Measurements from ENCODE around the gene LRRN2.

The LRRN2 gene

DNA sequence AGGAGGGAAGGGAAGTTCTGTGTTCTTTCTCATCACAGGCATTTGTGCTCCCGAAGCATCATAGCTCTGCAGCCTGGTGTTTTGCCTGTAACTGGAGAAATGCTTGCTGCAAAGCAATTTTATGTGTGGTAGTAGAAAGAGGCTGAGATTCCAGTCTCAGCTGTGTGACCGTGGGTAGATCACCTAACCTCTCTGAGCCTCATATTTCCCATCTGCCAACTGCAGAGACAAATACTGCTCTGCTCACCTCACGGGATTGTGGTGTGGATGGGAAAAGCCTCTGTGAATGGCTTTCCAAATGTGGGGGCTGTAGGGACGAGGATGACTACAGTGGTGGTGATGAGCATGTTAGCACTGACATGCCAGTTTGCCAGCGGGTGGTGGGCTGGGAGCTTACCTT lies 85.3 kb downstream of the LRRN2 start:
- no peak for DNase-seq (ENCODE audit: low spot score)

DNA sequence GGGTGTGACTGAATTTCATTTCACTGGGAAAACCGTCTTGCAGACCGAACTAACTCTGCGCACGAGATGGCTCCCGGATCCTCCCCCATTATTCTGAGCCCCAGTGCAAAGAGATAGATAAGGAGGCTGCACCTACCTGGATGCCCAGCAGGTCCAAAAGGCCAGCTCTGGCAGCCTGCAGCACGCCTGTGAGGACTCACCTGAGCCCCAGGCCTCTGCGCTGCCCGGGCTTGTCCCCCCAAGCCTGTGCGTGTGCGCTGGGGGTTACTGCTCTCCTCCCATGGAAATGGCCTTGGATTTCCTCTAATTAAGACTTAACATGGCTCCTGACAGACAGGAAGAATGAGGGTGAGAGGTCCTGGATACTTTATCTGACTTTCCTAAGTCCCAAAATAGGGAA lies 85.9 kb downstream of the LRRN2 start:
- no peak for DNase-seq (ENCODE audit: low spot score)

DNA sequence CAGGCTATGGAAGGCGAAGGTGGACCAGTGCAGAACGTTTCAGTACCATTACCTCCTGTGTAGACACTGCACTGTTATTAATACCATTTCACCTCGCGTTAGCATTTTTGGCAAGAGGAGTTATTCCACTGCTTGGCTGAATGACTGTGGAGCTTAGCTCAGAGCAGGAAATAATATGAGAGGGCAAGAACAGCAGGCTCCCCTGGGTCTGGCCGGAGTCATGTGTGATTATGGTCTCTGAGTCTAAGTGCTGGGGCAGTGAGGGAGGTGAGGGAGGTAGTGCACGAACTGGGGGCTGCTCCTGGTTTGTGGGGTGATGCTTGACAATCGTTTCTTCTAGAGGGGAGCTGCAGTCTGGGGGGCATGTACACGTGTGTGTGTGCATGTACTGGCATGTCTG lies 86.4 kb downstream of the LRRN2 start:
- DNase-seq (ENCODE audit: low spot score), result no peak

DNA sequence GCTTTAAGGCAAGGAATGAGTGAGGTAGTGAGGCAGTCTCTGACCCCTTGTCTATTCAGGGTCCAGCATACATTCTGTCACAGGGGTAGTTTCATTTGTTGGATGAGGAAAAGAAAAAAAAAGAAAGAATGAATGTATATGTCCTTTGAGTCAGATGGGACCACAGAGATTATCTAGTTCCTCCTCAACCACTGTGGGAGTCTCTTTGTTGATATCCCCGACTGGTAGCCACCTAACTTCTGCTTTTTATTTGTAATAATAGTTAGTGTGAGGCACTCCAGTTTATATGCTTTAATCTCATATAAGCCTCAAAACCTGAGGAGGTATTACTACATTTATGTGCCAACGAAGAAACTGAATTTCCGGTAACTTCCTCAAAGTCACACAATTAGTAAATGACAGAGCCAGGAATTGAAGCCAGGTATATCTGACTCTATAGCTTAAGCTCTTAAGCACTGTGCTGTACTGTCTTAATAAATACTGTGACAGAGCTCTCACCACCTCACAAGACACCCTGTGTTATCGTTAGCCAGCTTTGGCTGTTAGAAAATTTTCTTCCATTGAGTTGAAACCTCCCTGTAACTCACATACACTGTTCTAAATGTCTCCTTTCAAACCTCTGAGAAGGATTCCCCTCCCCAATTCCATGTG lies 87.1 kb downstream of the LRRN2 start:
- DNase-seq (ENCODE audit: low spot score), result no peak

DNA sequence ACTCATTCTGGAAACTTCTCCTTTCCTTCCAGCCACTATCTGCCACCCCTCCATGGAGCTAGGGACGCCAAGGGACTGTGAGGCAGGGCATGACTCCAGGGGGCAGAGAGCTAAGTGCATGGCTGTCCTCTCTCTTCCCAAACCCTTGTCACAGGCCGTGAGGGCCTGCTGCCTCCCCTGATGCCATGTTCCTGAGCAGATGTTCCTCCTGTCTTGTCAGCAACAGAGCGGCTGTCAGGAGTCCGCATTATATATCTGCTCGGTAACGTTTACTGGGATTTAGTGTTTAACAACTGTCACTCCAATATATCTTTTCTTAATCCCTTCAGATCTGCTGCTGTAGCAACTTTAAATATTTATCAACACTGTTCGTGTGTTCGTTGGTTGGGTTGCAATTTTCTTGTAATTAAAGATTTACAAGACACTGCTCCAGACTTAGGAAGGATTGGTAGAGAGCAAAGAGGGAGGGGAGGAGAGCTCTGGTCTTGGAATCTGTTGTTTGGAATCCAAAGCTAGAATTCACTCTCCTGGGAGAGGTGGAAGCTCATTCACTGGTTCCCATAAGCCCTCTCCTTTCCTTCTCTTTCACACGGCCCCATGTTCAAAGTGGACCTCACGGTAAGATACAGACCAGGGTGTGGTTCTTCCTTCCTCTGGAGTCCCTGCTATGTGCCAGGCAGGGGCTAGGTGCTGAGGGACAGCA lies 93.1 kb downstream of the LRRN2 start:
- no peak for DNase-seq (ENCODE audit: low spot score)

DNA sequence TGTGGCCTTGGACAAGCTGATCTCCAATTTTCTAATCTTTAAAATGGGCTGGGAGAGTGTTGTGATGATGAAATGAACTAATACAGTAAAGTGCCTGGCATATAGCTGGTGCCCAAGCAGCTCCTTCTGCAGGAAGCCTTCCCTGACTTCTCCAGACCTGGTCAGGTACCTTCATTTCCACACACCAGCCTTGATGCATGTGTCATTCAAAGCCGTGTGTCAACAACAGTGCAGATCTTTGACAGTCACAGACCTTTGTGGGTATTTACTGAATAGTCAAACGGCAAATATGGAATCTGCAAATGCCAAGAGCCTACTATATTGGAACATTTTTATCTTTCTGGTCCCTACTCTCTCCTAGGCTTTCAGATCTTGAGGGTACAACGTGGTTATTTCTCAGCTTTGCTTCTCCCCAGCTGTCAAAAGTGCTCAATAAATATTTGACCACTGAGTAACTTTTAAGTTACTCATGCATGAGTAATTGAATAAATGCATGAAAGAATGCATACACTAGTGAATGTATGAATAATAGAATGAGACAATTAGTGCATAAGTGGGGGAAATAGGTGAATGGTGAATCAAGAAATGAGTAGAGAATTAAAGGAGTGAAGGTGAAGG lies 94.0 kb downstream of the LRRN2 start:
- DNase-seq (ENCODE audit: low spot score), result no peak

DNA sequence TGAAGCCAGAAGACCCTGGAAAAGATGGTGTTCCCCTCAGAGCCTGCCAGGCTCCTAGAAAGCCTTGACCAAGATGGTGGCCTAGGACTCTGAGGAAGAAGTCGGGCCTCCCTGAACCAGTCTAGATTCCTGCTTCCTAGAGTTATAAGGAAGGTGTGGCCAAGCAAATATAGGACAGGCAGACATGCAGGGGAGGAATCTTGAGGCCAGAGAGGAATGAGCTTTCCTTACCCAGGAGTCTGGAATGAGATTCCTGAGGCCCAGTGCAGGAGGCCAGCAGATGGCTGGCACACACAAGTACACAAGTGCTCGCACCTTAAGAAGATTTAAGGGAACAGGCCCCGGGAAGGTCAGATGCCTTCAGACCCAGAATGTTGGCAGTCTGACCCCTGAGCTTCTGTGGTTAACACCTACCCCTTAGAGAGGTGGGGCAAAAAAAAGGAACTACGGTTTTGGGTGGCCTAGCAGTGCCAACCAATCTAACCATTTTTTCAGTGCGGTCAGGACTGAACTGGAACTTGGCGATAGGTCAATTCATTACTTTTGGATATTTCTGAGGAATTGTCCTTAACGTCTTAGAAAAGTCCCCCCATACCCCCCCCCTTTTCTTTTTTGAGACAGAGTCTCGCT lies 96.0 kb downstream of the LRRN2 start:
- DNase-seq (ENCODE audit: low spot score), result no peak

DNA sequence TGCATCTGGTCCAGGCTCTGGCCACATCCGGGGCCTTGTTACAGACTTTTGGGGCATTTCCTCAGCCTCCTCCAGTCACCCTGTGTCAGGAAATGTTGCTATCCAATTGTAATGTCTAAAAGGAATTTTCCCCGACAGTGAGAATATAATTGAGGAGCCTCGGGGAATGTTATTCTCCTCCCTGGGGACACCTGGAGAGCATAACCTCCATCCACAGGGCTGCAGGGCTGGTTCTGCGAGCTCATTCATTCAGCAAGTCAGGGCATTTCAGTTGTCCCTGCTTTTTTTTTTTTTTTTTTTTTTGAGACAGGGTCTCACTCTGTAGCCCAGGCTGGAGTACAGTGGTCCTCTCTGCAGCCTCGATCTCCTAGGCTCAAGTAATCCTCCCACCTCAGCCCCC lies 96.7 kb downstream of the LRRN2 start:
- no peak for DNase-seq (ENCODE audit: low spot score)

DNA sequence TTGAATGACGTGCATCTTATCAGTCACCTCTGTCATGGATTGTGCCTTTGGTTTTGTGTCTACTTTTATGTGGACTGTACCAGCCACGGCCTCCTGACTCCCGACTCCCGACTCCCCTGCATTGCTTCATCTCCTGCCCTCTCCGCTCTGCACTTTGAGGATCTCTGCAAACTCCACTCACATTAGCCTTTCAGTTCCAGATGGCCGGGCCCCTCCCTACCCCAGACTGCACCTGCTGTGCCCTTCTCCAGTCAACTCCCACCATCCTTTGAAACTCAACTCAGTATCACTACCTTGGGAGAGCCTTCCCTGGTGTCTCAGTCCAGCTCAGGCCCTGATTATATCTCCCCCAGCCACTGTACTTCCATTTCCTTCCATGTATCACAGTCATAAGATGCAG lies 97.9 kb downstream of the LRRN2 start:
- no peak for DNase-seq (ENCODE audit: low spot score)

DNA sequence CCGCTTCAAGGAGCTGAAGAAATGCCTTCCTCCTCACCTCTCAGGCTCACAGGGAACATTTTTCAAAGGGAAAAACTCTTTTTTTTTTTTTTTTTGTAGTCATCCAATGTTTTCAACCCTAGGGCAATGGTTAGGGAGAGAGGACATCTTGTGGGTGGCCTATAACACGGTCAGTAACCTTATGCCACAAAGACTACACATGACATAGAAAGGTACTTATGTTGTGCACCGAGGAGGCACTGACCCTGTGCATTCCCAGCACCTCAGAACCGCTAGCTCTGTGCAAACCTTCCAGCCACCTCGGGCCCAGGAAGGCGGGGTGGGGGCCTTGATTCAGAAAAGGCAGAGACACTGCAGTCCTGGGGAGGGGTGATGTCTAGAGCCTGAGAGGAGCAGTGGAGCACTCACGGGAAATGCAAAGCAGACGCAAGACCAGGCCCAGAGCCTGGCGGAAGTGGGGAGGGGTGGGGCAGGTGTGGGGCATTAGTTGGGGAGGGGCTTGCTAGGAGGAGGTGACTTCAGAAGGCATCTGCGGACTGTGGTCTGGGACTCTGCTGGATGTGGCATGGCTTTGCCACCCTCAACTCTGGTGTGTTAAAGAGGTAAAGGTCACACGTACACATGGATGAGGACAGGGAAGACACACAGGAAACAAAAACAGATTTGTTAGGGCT lies 100.7 kb downstream of the LRRN2 start:
- peak; percentile 35 for DNase-seq (ENCODE audit: low spot score)

DNA sequence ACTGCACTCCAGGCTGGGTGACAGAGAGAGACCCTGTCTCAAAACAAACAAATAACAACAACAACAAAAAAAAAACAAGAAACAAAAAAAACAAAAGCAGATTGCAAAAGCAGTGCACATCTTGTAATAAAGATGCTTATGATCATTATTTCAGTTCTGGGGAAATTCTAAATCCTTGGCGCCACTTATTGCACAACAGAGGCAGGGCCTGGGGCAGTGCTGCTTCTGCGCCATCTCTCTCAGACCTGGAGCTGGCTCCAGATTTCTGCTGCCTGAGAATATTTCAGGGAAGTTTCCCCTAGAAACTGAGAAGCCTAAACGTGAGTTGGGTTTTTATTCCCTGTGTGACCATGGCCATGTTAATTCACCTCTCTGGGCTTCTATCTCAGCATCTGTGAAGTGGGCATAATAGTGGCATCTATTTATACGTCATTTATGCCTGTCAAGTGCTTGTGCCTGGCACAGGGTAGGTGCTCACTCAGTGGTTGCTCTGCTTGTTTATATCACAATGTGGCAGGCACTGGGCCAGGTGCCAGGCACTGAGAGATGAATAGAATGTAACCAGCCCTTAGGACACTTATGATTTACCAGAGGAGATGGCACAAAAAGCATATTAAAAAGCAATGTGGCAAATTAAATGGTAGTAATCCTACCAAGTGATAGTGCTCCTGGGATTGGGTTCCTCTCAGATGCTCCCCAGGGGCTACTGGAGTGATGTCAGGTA lies 101.5 kb downstream of the LRRN2 start:
- DNase-seq (ENCODE audit: low spot score), result no peak

DNA sequence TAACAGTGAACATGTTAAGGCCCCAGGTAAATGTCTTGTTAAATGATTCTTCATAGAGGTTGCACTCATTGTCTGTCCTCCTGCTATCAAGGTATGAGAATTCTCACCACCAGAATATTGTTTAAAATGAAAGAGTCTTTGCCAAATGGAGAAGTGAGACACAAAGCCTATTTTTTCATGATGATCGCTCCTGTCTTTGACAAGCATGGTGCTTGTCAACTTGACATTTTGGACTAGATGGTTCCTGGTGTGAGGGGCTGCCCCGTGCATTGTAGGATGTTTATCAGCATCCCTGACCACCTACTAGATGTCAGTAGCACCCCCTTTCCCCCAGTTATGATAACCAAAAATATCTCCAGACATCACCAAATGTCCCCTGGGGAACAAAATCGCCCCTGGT lies 103.8 kb downstream of the LRRN2 start:
- DNase-seq (ENCODE audit: low spot score), result no peak

DNA sequence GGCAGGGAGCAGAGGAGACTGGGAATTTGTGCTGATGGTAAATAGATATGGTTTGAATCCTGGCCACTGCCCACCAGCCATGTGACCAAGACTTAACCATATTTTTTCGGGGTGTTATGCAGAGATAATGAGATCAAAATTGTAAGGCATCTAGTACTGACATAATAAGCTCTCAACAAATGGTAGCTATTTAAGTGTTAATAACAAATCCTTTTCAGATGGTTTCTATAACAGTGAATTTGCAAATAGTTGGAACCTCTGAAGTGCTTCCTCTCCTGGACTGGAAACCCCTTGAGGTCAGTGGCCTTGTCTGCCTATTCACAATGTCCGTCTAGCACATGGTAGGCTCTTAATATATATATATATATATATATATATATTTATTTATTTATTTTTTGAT lies 104.7 kb downstream of the LRRN2 start:
- DNase-seq (ENCODE audit: low spot score), result no peak

DNA sequence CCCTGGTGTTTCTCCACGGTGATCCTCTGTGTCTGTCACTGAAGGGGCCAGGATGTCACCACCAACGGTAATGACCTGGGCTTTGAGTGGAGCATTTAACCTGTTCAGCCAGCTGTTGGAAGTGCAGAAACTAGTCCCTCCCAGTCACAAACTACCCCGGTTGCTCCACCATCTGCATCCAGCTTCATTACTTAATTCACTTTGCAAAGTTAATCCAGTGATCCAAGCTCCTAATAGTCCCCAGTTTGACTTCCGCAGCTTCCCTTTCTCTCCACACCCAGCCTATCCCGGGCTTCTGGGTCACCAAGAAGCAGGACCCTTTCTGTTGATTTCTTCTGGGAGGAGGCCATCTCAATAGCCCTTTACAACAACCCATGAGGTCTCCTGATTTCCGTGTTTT lies 105.9 kb downstream of the LRRN2 start:
- DNase-seq (ENCODE audit: low spot score), result no peak

DNA sequence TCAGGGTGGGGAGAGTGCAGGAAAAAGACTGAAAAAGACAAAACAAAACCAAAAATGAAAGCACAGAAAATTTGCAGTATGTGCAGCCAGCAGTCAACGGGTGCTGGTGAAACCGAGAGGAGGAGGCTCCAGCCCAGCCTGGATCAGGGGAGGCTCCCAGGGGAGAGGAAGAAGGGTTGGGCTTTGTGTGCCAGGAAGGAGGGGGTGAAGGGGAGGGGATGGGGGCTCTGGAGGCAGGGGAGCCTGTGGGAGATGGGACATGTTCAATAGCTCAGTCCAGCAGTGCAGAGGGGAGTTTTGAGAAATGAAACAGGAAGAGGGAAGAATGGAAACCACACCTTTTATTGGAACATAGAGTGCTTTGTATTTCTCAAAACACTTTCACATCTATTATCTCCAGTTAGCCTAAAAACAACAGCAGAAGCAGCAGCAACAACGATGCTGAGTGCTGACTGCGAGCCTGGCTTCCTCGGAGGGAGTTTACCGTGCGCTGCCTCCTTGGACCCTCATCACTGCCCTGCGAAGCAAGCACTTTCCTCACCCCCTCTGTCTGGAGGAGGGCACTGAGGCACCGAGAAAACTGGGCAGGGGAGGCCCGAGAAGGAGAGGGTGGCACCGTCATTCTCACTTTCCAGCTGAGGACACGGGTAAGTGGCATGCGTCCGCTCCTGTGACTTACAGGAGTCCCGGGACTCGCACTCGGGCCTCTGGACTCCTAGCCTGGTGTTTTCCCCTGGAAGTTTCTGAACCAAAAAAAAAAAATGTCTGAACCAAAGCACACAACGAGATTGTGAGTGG lies 106.5 kb downstream of the LRRN2 start:
- DNase-seq (ENCODE audit: low spot score), result peak; percentile 11

DNA sequence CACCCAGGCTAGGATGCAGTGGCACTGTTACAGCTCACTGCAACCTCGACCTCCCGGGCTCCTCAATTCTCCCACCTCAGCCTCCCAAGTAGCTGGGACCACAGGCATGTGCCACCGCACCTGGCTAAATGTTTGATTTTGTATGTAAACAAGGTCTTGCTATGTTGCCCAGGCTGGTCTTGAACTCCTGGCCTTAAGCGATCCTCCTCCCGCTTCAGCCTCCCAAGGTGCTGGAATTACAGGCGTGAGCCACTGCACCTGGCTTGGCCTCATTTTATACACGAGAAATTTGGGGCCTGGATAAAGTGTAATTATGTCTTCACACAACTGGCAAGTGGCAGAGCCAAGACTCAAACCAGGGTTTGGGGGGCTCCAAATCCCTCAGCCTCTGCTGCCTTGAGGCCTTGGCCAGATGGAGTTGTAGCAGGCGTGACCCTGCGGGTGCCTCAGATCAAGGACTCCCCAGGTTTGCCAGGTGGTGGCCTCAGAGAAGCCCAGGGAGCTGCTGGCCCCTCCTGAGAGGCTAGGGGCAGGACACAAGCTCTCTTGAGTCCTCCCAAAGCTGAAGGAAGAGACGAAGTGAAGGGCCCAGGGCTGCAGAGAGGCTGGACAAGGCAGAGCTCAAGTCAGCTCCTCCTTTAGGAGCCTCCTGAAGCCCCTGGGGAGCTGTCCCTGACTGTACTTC lies 107.6 kb downstream of the LRRN2 start:
- DNase-seq (ENCODE audit: low spot score), result no peak

DNA sequence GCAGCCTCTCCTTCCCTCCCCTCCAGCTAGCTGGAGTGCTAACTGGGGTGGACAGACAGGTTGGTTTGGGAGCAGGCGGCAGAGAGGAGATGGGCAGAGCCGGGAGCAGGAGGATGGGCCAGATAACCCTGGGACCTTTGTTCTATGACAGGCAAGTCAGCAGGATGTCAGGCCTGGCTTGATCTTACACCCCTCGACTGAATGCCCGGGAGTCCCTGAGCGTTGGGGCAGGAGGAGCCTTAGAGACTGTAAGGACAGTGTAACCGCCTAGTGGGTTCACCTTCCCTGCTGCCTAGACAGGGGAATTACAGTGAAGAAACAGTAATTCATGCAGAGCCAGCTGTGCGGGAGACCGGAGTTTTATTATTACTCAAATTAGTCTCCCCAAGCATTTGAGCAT lies 109.1 kb downstream of the LRRN2 start:
- no peak for DNase-seq (ENCODE audit: low spot score)

DNA sequence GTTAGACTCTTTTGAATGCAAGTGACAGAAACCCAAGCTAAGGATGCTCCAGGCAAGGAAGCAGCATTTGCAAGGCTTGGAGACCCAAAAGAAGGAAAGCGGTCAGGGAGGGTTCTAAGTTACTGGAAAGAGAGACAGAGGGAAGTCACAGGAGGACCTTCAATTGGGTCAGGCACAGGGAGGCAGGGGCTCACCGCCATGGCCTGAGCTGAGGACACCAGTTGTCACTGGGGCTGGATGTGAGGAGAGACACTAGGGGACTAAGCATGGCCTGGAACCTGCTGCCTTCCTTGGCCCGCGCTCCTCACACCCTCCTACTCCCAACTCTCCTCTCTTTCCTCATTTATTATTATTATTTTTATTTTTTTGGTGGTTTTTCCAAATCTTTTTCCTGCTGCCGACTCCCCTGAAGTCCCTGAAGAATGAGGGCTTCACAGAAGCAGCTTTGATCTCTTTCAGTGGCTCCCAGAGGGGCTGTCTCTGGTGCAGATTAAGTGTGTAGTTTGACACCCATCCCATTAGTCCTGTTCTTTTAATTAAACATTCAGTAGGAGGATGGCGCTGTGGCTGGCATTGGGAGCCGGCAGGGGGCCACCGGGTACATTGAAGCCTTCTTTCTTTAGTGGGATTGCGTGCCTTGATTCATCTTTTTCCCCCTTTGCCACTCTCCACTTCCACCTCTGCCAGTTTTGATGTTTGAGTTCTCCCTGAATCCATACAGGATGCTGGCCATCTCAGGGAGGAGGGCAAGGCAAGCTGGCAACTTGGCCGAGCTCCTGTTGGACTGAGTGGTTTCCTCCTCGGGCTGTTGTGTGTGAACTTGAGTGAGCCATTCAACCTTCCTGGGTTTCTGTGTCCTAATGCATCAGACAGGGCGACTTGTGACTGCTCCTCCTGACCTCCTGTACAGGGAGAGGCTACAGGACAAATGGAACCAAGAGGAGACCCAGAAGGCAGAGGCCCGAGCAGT lies 110.0 kb downstream of the LRRN2 start:
- DNase-seq (ENCODE audit: low spot score), result no peak

DNA sequence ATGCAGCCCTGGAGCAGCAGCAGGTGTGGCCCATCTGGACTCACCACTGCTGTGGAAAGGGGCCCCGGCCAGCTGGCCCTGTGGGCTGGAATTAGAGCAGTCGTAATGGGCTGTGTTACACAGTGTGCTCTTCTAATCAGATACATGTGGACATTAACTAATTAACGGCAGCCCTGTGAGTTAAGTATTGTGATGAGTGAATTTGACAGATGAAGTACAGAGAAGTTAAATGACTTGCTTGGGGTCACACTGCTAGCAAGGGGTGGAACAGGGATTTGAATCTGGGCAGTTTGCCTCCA lies 110.7 kb downstream of the LRRN2 start:
- no peak for DNase-seq (ENCODE audit: low spot score)
